Kidney epithelial cell (primary cell): ENCODE measurements around the gene KANK3. TPM values are rescaled to one million over a fixed set of nuclear protein-coding genes. Genes with fewer than 3 reads are reported as not detected.
"Not testable (repeated sequence)": the region's sequence is repeated elsewhere in the genome, so short reads cannot be mapped to it uniquely, and the experiment has no call there.

Experiments used
- DNase-seq: peaks from one replicate; pipeline ENCODE4 v3.0.0-alpha.2; 2010; ENCODE audit warnings: low read depth
- H3K27me3 ChIP-seq: 2 replicates; pipeline ENCODE4 v1.6.0; 2011; ENCODE audit warnings: low read length; ENCODE audit not compliant: control insufficient read depth, insufficient read depth
- H3K36me3 ChIP-seq: 2 replicates; pipeline ENCODE4 v1.5.1; 2011; ENCODE audit warnings: low read length; ENCODE audit not compliant: control insufficient read depth, insufficient read depth
- H3K4me3 ChIP-seq: 2 replicates; pipeline ENCODE4 v1.5.1; 2011; ENCODE audit warnings: low read depth, mild to moderate bottlenecking, control low read depth, low read length
- total RNA-seq: library from RNA; depleted of rRNA; stranded (reverse); fragments of >200 nt; gene quantifications from 2 replicates; pipeline ENCODE4 v1.2.3, GENCODE V29; 2015
- TF ChIP-seq, protein P1 (sequence below): IDR thresholded peaks from 2 replicates; pipeline ENCODE4 v1.5.1; 2011; ENCODE audit warnings: mild to moderate bottlenecking, moderate library complexity, low read length, control low read depth, inconsistent platforms; ENCODE audit not compliant: insufficient read depth, poor library complexity, severe bottlenecking

Gene KANK3
- total RNA-seq, 1 donor from 2014 or later: 8.1 TPM

- TF ChIP-seq, protein P1, sequence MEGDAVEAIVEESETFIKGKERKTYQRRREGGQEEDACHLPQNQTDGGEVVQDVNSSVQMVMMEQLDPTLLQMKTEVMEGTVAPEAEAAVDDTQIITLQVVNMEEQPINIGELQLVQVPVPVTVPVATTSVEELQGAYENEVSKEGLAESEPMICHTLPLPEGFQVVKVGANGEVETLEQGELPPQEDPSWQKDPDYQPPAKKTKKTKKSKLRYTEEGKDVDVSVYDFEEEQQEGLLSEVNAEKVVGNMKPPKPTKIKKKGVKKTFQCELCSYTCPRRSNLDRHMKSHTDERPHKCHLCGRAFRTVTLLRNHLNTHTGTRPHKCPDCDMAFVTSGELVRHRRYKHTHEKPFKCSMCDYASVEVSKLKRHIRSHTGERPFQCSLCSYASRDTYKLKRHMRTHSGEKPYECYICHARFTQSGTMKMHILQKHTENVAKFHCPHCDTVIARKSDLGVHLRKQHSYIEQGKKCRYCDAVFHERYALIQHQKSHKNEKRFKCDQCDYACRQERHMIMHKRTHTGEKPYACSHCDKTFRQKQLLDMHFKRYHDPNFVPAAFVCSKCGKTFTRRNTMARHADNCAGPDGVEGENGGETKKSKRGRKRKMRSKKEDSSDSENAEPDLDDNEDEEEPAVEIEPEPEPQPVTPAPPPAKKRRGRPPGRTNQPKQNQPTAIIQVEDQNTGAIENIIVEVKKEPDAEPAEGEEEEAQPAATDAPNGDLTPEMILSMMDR: no peak
- H3K36me3 ChIP-seq: no peaks in the 10 kb centered on the region
These were observed 34.5 kb upstream of the KANK3 start for GRCh38 chr19:8377598-8377997.

GRCh38 chr19:8376373-8376974 is 33.4 kb upstream of the KANK3 start:
- not testable (repeated sequence) for H3K36me3 ChIP-seq, DNase-seq, H3K27me3 ChIP-seq, H3K4me3 ChIP-seq

More at GRCh38 chr19:8377598-8377997, 34.5 kb upstream of the KANK3 start:
- no peak overlapping the region for H3K4me3 ChIP-seq
- no peak for DNase-seq
- no peaks in the 10 kb centered on the region for H3K27me3 ChIP-seq

DNA sequence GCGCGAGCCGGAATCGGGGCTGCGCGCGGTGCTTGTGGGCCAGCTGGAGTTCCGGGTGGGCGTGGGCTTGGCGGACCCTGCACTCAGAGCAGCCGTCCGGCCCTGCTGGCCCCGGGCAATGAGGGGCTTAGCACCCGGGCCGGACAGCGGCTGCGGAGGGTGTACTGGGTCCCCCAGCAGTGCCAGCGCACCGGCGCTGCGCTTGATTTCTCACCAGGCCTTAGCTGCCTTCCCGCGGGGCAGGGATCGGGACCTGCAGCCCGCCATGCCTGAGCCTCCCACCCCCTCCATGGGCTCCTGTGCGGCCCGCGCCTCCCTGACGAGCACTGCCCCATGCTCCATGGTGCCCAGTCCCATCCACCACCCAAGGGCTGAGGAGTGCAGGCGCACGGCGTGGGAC is 32.7 kb upstream of the KANK3 start:
- not testable (repeated sequence) for DNase-seq, H3K27me3 ChIP-seq, H3K36me3 ChIP-seq, H3K4me3 ChIP-seq

DNA sequence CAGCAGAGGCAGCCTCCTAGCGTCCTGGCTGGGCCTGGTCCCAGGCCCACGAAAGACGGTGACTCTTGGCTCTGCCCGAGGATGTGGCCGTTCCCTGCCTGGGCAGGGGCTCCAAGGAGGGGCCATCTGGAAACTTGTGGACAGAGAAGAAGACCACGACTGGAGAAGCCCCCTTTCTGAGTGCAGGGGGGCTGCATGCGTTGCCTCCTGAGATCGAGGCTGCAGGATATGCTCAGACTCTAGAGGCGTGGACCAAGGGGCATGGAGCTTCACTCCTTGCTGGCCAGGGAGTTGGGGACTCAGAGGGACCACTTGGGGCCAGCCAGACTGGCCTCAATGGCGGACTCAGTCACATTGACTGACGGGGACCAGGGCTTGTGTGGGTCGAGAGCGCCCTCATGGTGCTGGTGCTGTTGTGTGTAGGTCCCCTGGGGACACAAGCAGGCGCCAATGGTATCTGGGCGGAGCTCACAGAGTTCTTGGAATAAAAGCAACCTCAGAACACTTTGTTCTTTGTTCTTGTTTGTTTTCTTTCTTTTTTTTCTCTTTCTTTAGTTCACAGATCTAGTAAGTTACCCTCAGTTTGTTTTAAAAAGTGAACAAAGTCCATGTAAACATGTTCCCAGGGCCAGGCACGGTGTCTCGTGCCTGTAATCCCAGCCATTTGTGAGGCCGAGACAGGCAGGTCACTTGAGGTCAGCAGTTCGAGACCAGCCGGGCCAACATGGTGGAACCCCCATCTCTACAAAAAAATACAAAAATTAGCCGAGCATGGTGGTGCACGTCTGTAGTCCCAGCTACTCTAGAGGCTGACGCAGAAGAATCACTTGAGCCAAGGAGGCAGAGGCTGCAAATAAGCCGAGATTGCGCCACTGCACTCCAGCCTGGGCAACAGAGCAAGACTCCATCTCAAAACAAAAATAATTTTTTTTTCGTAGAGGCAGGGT is 31.1 kb upstream of the KANK3 start:
- no peak overlapping the region for H3K4me3 ChIP-seq
- no peaks in the 10 kb centered on the region for H3K27me3 ChIP-seq
- no peak for DNase-seq
- H3K36me3 ChIP-seq: no peaks in the 10 kb centered on the region
- TF ChIP-seq, protein P1: no peak

DNA sequence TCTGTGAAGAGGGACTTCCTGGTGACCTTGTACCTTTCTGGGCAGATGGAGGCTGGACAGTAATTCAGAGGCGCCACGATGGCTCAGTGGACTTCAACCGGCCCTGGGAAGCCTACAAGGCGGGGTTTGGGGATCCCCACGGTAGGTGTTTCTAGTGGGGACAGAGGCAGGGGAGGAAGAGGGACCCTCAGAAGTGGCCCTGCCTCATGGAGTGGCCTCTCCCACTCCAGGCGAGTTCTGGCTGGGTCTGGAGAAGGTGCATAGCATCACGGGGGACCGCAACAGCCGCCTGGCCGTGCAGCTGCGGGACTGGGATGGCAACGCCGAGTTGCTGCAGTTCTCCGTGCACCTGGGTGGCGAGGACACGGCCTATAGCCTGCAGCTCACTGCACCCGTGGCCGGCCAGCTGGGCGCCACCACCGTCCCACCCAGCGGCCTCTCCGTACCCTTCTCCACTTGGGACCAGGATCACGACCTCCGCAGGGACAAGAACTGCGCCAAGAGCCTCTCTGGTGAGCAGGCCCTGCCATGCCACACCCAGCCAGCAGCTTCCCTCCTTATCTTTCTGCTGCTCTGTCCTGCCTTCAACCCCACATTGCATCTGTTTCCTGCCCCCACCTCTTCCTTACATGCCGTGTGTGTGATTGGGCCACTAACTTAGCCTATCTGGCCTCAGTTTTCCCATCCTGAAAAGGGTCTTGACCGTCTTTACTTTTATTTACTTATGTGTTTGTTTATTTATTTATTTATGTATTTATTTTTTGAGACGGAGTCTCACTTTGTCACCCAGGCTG is 28.1 kb upstream of the KANK3 start:
- Histone ChIP-seq H3K27me3 (no peaks in the 10 kb centered on the region), H3K4me3 (no peak overlapping the region), H3K36me3 (no peaks in the 10 kb centered on the region)
- no peak for DNase-seq
- TF ChIP-seq, protein P1: no peak

GRCh38 chr19:8370176-8371010 is 27.3 kb upstream of the KANK3 start:
- no peak for DNase-seq

More at GRCh38 chr19:8370176-8371010, 27.3 kb upstream of the KANK3 start:
- H3K27me3 ChIP-seq: no peaks in the 10 kb centered on the region
- H3K36me3 ChIP-seq: no peaks in the 10 kb centered on the region
- H3K4me3 ChIP-seq: no peak overlapping the region
- TF ChIP-seq, protein P1: no peak
